HUDEP-2 (cell line): Measurements from ENCODE around the gene TMEM164.

Experiments used
- DNase-seq, 76 experiments: peaks; one replicate each; lab custom pipeline; 2025; ENCODE audit not compliant: unreplicated experiment in 76 of 76; lab: John Stamatoyannopoulos, UW

TMEM164 gene

GRCh38 chrX:110123331-110123782, 120.4 kb downstream of the TMEM164 start:
- DNase-seq = no peak

DNA sequence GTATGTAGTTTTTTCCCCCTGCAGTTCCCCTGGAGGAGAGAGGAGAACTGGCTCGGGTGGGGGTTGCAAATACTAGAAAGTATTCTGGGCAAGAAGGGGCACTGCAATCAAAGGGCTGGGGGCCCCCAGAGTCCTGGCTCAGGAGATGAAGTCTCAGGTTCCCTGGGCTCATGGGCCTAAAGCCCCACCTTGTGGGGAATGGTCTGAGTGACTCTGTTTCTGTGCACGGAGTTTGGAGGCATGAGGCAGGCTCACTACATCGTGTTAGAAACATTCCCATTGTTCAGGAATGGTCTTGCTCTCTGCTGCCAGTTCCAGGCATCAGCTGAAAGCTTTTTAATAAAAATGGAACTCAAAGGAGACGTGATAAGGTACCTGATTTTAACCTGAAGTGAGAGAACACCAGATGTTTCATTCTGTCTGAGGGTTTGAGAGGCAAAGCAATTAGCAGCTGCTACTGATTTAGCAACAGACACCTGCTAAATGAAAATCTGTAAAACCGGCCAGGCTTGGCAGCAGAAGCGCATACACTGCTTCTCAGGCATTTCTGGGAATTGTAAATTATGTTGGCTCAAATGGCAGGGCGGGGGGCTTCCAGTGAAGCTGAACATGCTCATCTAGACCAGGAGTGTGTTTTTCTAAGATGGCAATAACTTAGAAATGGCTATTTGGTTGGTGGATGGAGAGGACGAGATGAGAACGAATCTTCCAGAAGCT, 122.7 kb downstream of the TMEM164 start:
- no peak for DNase-seq

DNA sequence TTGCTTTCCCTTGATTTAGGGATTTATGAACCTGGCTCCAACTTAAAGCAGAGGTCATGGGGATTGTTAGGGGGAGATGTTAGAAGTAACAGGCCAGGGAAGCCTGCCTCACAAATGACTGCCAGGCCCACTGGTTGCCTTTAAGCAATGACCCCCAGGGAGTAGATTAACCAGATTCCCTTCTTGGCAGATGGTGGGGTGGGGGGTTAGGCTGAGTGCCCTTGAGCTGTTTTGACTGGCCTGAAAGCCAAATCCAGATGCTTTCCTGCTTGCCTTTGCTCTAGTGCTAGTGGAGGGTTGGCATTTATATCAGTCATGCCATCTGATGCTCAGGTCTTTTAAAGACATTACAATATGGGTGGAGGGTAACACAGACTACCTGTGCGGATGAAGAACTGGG, 128.1 kb downstream of the TMEM164 start:
- no peak for DNase-seq

DNA sequence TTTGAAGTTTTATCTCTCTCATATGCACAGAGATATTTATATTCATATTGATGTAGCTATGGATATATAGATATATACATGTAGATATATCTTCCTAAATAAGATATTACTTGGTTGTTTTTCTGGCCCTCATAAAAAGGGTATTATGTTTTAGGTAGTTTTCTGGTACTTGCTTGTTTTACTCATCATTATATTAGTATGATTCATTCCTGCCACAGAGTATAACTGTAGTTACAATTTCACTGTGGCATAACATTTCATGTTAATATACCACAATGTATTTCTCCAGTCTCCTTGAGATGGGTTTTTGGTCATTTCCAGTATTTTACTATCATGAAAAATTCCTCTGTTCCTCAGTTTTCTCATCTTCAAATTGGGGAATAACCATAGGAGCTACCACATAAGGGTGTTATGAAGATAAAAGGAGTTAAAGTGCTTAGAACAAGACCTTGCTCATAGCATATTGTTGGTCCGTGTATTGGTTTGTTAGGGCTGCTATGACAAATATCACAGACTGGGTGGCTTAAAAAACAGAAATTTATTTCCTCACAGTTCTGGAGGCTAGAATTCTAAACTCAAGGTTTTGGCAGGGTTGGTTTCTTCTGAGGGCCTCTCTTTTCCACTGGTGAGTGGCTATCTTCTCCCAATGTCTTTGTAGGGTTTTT, 129.7 kb downstream of the TMEM164 start:
- no peak for DNase-seq

- no peak for DNase-seq
Measured at GRCh38 chrX:110133735-110134370, 130.9 kb downstream of the TMEM164 start.

- no peak for DNase-seq
Measured at GRCh38 chrX:110135618-110136017, 132.7 kb downstream of the TMEM164 start.

DNA sequence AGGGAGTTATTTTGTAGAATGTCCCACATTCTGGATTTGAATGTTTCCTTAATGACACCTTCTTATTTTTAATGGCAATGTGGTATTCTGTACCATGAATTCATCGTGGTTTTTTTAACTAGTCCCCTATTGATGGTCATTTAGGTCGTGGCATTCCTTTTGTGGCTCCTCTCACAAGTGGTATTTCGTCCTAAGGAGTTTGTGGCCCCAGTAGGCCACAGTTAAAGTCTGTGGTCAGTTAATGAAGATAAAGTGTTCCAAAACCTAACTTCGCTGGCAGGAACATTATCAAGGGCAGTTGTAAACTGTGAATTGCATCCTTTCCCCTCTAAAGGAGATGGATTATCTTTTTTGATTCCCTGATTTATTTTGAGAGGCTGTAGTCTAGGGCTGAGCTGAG, 133.2 kb downstream of the TMEM164 start:
- DNase-seq = no peak

GRCh38 chrX:110138557-110138956, 135.6 kb downstream of the TMEM164 start:
- no peak for DNase-seq

- no peak for DNase-seq
Measured at GRCh38 chrX:110139172-110139571, 136.3 kb downstream of the TMEM164 start.

DNA sequence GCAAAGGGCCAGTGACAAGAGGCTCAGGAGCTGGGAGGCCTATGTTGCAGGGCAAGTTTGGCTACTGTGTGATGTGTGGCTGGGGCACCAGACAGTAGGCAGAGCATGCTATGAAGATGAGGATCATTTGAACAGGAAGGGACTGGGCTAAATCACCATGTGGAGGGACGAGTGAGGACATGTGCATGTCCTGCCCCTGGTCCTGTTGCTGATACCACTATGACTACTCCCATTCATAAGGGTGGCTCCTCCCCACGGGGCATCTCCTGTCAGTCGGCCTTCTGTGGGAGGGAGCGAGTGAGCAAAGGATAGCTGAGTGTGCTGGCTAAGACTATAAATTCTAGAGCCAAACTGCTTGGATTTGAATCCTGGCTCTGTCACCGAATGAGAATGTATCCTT, 139.2 kb downstream of the TMEM164 start:
- DNase-seq = peak in 12 of 76 experiments; percentile 1 to 19 (median 7)

DNA sequence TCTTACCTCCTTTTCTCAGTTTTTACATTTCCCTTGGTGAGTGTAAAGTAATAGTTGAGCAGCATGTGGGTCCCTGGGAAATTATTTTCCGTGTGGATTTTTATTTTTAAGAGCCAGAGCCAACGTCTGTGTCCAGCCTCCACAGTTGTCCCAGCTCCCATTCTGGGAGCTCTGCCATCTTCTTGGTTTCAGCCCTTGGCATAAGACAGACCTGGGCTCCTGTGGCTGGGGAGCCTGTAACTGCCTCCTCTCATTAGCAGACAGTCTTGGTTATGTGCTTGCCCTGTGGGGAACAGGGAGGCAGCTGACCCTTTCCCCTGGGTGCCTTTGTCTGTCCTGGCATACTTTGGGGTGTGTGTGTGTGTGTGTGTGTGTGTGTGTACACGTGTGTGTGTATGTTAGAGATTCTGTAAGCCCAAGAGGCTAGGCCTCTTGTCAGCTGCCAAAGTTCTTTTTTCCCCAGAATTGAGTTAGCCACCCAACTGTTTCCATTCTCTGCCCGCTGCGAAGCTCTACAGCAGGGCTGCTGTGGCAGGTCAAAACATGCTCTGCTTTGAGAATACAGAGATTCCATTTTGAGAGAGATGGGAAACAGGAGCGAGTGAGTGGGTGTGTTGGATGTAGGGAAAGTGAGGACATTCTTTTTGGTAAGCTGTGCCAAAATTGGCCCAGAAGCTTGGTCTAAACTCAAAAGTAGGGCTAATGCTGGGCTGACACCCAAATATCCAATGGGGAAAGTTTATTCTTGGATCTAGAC, 140.7 kb downstream of the TMEM164 start:
- DNase-seq = no peak

GRCh38 chrX:110145311-110145710, 142.4 kb downstream of the TMEM164 start:
- no peak for DNase-seq

- peak in 10 of 76 experiments; percentile 0 to 14 (median 4) for DNase-seq
Measured at GRCh38 chrX:110145854-110146253, 142.9 kb downstream of the TMEM164 start.

- peak in 28 of 76 experiments; percentile 0 to 44 (median 18) for DNase-seq
Measured at GRCh38 chrX:110146521-110146920, 143.6 kb downstream of the TMEM164 start.

DNA sequence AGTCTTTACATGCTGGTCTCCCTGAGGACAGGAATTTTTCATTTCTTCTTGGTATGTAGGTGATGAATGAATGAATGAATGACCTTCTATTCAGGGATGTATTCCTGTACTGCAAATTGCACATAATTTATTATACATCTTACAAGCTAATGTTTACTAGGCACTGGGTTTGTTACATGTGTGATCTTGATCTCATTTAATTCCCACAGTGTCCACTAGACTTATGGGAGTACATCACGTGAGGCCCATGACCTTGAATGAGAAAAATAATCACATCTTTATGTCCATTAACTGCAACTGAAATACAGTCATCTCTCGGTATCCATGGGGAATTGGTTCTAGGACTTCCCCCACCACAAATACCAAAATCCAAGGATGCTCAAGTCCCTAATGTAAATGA, 150.3 kb downstream of the TMEM164 start:
- no peak for DNase-seq

DNA sequence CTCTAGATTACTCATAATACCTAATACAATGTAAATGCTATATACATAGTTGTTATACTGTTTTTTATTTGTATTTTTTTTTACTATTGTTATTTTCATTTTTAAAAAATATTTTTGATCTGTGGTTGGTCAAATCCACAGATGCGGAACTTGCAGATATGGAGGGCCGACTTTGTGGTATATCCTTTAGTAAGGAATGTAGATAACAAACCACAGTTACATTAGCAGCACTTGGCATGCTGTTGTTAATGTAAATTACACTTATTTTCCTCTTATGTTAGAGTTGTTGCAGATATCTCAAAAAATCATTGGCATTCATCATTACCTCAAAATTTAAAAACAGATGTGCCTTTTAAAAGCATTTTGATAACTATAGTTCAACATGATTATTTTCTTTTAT, 151.0 kb downstream of the TMEM164 start:
- peak in 1 of 76 experiments; percentile 3 for DNase-seq

DNA sequence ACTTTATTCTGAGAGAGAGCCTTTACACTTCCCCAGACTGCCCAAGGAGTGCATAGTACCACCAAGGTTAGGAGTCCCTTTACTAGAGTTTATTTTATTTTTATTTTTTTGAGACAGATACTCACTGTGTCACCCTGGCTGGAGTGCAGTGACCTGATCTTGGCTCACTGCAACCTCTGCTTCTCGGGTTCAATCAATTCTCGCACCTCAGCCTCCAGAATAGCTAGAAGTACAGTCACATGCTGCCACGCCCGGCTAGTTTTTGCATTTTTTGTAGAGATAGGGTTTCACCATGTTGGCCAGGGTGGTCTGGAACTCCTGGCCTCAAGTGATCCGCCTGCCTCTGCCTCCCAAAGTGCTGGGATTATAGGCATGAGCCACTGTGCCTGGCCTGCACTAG, 151.4 kb downstream of the TMEM164 start:
- peak in 2 of 76 experiments; percentile 0 to 3 for DNase-seq

- DNase-seq = no peak
Measured at GRCh38 chrX:110155759-110156158, 152.8 kb downstream of the TMEM164 start.

DNA sequence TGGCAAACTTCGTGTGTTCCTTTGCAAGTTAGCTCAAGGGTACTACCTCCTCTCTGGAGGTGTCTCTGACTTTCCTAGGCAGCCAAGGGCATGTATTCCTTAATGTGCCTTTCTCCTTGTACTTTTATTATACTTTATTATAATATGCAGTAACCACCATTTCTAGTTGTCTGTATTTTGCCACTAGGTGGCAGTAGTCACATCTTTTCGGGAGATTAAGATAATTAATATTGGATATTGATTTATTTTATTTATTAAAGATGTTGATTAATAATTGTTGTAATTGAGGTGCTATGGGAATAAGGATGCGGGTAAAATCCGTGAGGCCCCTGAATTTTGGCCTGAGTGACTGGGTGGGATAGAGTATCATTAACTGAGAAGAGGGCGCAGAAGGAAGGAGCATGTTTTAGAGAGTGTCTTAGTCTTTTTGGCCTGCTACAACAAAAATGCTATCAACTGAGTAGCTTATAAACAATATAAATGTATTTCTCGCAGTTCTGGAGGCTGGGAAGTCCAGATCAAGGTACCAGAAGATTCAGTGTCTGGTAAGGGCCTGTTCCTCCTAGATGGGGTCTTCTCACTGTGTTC, 153.3 kb downstream of the TMEM164 start:
- DNase-seq = peak in 1 of 76 experiments; percentile 8

- DNase-seq = no peak
Measured at GRCh38 chrX:110157444-110157843, 154.5 kb downstream of the TMEM164 start.

GRCh38 chrX:110159235-110159634, 156.3 kb downstream of the TMEM164 start:
- DNase-seq = no peak
